ENCODE results near the gene SH3GL2. TPM values are rescaled to one million over a fixed set of nuclear protein-coding genes. Genes with fewer than 3 reads are reported as not detected.

SH3GL2 gene
- total RNA-seq, 1 experiment from 2014 or later, result not detected

DNA sequence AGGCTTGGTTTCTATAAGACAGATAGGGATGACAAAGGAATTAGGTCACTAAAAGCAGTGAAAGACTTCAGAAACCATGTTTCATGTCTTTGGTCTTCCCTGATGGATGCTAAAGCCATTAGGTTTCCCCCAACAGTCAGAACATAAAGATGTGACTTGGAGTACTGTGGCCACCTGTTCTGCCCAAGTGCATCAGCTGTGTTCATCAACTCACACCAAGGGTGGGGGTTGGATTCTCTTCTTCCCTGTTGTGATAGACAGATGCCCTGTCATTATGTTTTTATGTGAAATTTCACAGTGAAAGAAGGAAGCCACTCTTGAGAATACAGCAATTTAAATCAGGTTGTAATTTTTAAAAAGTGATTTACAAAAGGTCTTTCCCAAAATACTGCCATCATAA, 196.8 kb downstream of the SH3GL2 start:
- DNase-seq (ENCODE audit: low read depth, low spot score) (no peak), ATAC-seq (no peak)
- H3K27me3 ChIP-seq (ENCODE audit: control insufficient read depth, insufficient read depth, low read length), result no peaks in the 10 kb centered on the region
- no peaks in the 10 kb centered on the region for H3K9me3 ChIP-seq (ENCODE audit: control insufficient read depth, insufficient read depth, low read depth, low read length)
- H3K36me3 ChIP-seq (ENCODE audit: control insufficient read depth, insufficient read depth, low read length), result no peaks in the 10 kb centered on the region
- ChIA-PET CTCF (no interaction called here), POLR2A (no interaction called here)
- intact Hi-C loops (cut with micrococcal nuclease; ENCODE audit: unreplicated experiment), result no loop called here
- in situ Hi-C loops (cut with HindIII; ENCODE audit: low pct_unique_long_range_greater_than_20kb, low sequenced_read_pairs), result no loop called here
- BruUV-seq (replicated peaks), result no TSS peak
- TF ChIP-seq, protein P1, sequence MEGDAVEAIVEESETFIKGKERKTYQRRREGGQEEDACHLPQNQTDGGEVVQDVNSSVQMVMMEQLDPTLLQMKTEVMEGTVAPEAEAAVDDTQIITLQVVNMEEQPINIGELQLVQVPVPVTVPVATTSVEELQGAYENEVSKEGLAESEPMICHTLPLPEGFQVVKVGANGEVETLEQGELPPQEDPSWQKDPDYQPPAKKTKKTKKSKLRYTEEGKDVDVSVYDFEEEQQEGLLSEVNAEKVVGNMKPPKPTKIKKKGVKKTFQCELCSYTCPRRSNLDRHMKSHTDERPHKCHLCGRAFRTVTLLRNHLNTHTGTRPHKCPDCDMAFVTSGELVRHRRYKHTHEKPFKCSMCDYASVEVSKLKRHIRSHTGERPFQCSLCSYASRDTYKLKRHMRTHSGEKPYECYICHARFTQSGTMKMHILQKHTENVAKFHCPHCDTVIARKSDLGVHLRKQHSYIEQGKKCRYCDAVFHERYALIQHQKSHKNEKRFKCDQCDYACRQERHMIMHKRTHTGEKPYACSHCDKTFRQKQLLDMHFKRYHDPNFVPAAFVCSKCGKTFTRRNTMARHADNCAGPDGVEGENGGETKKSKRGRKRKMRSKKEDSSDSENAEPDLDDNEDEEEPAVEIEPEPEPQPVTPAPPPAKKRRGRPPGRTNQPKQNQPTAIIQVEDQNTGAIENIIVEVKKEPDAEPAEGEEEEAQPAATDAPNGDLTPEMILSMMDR (IDR thresholded peaks at IDR 0.05), result no peak
- TF ChIP-seq POLR2AphosphoS5 (IDR thresholded peaks at IDR 0.05; ENCODE audit: low read depth, low read length) (no peak), TCF7L2 (IDR thresholded peaks at IDR 0.05; ENCODE audit: low read depth, low read length) (no peak), SIN3A (IDR thresholded peaks at IDR 0.05; ENCODE audit: borderline replicate concordance, insufficient read depth, low read depth, low read length) (no peak), REST (IDR thresholded peaks at IDR 0.05; ENCODE audit: insufficient read depth in 1 of 2, low read depth in 2 of 2, low read length in 1 of 2) (no peak)
- H3K27ac ChIP-seq (ENCODE audit: low read length), result no peak overlapping the region
- H3K4me3 ChIP-seq (ENCODE audit: low read depth in 2 of 2, low read length in 2 of 2), result no peak overlapping the region
- no peaks in the 10 kb centered on the region for H3K4me1 ChIP-seq (ENCODE audit: control insufficient read depth, insufficient read depth, low read length)

DNA sequence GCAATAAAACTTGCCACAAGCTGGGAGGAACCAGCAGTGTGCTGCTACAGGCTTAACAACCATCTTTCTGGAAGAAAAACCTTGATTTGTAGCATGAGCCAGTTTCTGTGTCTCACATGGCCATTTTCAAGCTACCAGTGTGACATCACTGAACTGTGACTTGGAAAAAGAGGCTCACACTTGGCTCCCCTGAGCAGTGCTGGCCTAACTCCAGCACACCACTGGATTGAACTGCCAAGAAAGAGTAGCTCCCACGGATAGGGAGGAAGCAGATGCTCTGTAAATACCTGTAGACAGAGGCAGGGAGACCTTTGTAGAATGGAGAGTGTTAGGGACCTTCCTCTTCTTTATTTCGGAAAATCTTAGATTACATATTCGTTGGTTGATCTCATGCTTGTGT, 197.9 kb downstream of the SH3GL2 start:
- ATAC-seq, result no peak
- Histone ChIP-seq H3K9me3 (ENCODE audit: control insufficient read depth, insufficient read depth, low read depth, low read length) (no peaks in the 10 kb centered on the region), H3K4me1 (ENCODE audit: control insufficient read depth, insufficient read depth, low read length) (no peaks in the 10 kb centered on the region), H3K27ac (ENCODE audit: low read length) (no peak overlapping the region), H3K27me3 (ENCODE audit: control insufficient read depth, insufficient read depth, low read length) (no peaks in the 10 kb centered on the region), H3K36me3 (ENCODE audit: control insufficient read depth, insufficient read depth, low read length) (no peaks in the 10 kb centered on the region), H3K4me3 (ENCODE audit: low read depth in 2 of 2, low read length in 2 of 2) (no peak overlapping the region)
- in situ Hi-C loops (cut with HindIII; ENCODE audit: low pct_unique_long_range_greater_than_20kb, low sequenced_read_pairs), result no loop called here
- CTCF ChIA-PET, result no interaction called here
- POLR2A ChIA-PET, result no interaction called here
- TF ChIP-seq POLR2AphosphoS5 (IDR thresholded peaks at IDR 0.05; ENCODE audit: low read depth, low read length), result no peak
- no peak for DNase-seq (ENCODE audit: low read depth, low spot score)
- no TSS peak for BruUV-seq (replicated peaks)
- intact Hi-C loops (cut with micrococcal nuclease; ENCODE audit: unreplicated experiment), result no loop called here

- H3K4me3 ChIP-seq (ENCODE audit: low read depth in 2 of 2, low read length in 2 of 2), result no peak overlapping the region
- intact Hi-C loops (cut with micrococcal nuclease; ENCODE audit: unreplicated experiment) (no loop called here), in situ Hi-C loops (cut with HindIII; ENCODE audit: low pct_unique_long_range_greater_than_20kb, low sequenced_read_pairs) (no loop called here)
- ChIA-PET CTCF (no interaction called here), POLR2A (no interaction called here)
- no peaks in the 10 kb centered on the region for H3K27me3 ChIP-seq (ENCODE audit: control insufficient read depth, insufficient read depth, low read length)
- DNase-seq (ENCODE audit: low read depth, low spot score) (no peak), ATAC-seq (no peak)
- no peak overlapping the region for H3K27ac ChIP-seq (ENCODE audit: low read length)
- no peaks in the 10 kb centered on the region for H3K9me3 ChIP-seq (ENCODE audit: control insufficient read depth, insufficient read depth, low read depth, low read length)
- H3K36me3 ChIP-seq (ENCODE audit: control insufficient read depth, insufficient read depth, low read length), result no peaks in the 10 kb centered on the region
- no peaks in the 10 kb centered on the region for H3K4me1 ChIP-seq (ENCODE audit: control insufficient read depth, insufficient read depth, low read length)
- TF ChIP-seq TCF7L2 (IDR thresholded peaks at IDR 0.05; ENCODE audit: low read depth, low read length) (no peak), POLR2AphosphoS5 (IDR thresholded peaks at IDR 0.05; ENCODE audit: low read depth, low read length) (no peak), REST (IDR thresholded peaks at IDR 0.05; ENCODE audit: insufficient read depth in 1 of 2, low read depth in 2 of 2, low read length in 1 of 2) (no peak), SIN3A (IDR thresholded peaks at IDR 0.05; ENCODE audit: borderline replicate concordance, insufficient read depth, low read depth, low read length) (no peak)
- TF ChIP-seq, protein P1 (IDR thresholded peaks at IDR 0.05), result no peak
- no TSS peak for BruUV-seq (replicated peaks)
Observed at GRCh38 chr9:17777465-17777864, 198.6 kb downstream of the SH3GL2 start.

All from Panc1 (cell line).